LNCAP (cell line): ENCODE data around the gene GDF3.

ENCODE experiments used
- TF ChIP-seq, protein P1 (sequence below): fragments of 450-650 bp; IDR thresholded peaks from 2 replicates; pipeline ENCODE4 v1.5.1; 2017; ENCODE audit warnings: mild to moderate bottlenecking

The GDF3 gene

DNA sequence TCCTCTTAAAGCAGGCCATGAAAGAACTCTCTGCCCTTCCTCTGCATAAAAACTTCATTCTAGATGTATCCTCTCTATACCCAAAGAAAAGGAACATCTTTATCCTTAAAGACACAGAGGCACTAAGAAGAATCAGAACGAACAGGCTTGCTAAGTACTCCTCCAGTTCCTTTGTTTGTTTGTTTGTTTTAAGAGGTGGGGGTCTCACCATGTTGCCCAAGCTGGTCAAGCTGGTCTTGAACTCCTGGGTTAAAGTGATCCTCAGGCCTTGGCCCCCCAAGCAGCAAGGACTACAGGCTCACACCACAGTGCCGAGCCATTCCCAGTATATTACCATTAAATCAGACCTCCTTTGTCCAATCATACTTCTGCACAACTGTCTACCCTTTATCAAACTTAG lies 14.0 kb downstream of the GDF3 start:
- TF ChIP-seq, protein P1, sequence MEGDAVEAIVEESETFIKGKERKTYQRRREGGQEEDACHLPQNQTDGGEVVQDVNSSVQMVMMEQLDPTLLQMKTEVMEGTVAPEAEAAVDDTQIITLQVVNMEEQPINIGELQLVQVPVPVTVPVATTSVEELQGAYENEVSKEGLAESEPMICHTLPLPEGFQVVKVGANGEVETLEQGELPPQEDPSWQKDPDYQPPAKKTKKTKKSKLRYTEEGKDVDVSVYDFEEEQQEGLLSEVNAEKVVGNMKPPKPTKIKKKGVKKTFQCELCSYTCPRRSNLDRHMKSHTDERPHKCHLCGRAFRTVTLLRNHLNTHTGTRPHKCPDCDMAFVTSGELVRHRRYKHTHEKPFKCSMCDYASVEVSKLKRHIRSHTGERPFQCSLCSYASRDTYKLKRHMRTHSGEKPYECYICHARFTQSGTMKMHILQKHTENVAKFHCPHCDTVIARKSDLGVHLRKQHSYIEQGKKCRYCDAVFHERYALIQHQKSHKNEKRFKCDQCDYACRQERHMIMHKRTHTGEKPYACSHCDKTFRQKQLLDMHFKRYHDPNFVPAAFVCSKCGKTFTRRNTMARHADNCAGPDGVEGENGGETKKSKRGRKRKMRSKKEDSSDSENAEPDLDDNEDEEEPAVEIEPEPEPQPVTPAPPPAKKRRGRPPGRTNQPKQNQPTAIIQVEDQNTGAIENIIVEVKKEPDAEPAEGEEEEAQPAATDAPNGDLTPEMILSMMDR, result no peak

DNA sequence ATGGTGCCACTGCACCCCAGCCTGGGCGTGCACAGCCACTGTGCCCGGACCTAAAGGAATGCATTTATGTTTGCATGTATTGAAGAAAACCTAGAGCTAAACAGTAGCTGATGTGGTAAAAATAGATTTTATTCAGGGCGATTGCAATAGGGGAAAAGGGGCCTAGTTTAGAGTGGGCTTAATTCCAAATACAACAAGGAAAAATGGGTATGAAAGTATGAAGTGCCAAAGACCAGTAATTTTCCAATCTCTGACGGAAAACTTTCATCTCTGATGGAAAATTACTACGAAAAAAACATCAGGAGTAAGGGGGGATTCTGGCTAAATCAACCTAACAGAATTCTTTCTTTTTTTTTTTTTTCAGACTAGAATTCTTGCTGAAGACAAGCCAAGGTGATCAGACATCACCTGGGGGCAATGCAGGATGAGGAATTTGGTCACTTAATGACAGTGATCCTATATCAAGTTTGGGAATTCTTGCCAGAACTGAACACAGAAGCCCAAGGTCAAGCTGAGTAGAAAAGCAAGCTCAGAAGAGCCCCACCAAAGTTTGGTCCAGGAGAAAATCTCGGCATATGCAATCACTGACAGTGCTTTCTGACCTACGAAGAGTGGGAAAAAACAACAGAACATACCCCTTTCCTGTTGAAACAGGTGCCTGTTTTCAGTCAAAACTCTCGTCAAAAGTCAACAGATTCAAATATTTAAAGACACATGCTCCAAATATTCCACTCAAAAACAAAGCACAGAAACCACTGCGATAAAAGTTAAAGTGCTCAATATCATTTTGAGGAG lies 16.1 kb downstream of the GDF3 start:
- TF ChIP-seq, protein P1, result no peak

DNA sequence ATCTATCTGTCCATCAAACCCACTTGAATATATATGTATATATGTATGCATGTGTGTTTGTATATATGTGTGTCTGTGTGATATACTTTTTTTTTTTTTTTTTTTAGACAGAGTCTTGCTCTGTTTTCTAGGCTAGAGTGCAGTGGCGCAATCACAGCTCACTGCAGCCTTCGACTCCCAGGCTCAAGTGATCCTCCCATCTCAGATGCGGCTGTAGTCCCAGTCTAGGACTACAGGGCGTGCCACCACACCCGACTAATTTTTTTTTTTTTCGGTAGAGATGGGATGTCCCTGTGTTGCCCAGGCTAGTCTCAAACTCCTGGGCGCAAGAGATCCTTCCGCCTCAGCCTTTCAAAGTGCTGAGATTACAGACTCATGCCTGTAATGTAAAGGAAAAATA lies 16.8 kb downstream of the GDF3 start:
- TF ChIP-seq, protein P1, result no peak

DNA sequence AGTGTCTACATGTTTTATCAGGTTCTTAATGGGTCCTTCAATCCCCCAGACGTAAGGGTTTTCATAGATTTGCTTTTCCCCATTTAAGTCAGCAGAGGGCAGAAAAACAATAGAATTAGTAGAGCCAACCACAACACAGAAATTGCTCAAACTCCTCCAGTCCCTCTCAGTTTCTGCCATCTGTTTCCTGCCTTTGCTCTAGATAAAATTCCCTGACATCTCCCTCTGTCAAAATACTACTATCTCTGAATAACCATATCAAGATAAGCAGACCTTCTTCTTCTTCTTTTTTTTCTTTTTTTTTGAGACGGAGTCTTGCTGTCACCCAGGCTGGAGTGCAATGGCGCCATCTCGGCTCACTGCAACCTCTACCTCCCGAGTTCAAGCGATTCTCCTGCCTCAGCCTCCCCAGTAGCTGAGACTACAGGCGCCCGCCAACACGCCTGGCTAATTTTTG lies 18.1 kb downstream of the GDF3 start:
- TF ChIP-seq, protein P1, result peak; percentile 55

DNA sequence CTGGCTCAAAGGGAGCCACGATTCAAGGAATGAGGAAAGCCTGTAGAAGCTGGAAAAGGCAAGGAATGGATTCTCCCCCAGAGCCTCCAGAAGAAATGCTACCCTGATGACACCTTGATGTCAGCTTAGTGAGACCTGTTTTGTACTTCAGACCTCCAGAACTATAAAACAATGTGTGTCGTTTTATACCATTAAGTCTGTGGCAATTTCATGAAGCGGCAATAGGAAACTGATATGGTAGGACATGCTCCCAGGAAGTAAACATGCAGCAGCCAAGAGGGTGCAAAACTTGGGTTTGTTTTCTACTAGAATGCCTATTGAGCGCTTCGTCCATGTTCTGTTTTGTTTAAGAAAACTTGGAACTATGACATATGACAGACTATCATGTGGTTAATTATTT lies 27.4 kb downstream of the GDF3 start:
- TF ChIP-seq, protein P1, result no peak

DNA sequence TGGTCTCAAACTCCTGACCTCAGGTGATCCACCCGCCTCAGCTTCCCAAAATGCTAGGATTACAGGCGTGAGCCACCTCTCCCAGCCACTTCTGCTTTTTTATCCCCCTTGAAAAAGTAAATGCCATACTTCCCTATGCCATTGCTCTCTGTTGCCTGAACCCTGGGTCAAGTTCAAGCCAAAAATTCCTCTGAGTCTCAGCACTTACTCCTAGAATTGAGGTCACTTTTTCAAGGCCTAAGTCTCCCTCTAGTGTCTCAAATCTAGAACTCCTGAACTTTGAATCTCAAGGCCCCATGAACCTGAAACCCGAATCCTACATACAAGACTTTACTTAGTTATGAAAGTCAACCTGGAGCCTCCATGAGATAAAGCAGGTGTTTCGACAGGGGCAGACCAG lies 28.4 kb downstream of the GDF3 start:
- TF ChIP-seq, protein P1, result no peak; the same call in 1 of the 2 replicates

DNA sequence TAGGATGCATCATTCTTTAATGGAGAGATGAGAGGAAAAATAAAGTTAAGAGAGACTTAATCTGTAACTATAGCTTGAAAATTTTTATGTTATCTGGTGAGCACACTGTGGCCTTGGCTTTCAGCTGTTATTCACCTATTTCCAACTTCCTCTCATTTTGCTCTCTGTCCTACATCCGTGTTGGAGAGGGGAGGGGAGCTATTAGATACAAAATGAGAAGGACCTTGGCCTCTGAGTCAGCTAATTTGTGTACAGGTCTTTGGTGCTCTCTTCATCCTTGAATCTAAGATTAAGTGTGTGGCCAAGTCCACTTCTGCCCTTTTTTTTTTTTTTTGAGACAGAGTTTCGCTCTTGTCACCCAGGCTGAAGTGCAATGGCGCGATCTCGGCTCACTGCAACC lies 29.0 kb downstream of the GDF3 start:
- TF ChIP-seq, protein P1, result no peak
